Panc1 (cell line): ENCODE data around the gene FGF11. TPM values are rescaled to one million over a fixed set of nuclear protein-coding genes. Genes with fewer than 3 reads are reported as not detected.
A peak's percentile ranks its signal among the peaks of the same experiment; 100 is the strongest.

Source experiments
- ATAC-seq: fragments of 200-7000 bp; cut with Tn5 transposase; 2 replicates; pipeline ENCODE4 v1.9.1; 2020; ENCODE audit warnings: mild to moderate bottlenecking, moderate library complexity
- BruUV-seq: library from RNA; stranded (reverse); fragments of 400-500 nt; replicated peaks from 2 replicates; lab custom pipeline; 2021; lab: Mats Ljungman, UMichigan
- CTCF ChIA-PET: fragments of 300-600 bp; sonication (Branson Sonifier 250); formaldehyde crosslinking; loops from one replicate; lab custom pipeline; 2022; ENCODE audit warnings: antibody characterized with exemption; lab: Charles Lee
- POLR2A ChIA-PET: fragments of 300-600 bp; sonication (Branson Sonifier 250); formaldehyde crosslinking; loops from one replicate; lab custom pipeline; 2022; ENCODE audit warnings: antibody characterized with exemption; lab: Charles Lee
- DNase-seq: peaks from one replicate; pipeline ENCODE4 v3.0.0-alpha.2; 2010; ENCODE audit warnings: low read depth, low spot score
- H3K27ac ChIP-seq: 2 replicates; pipeline ENCODE4 v1.5.1; 2011; ENCODE audit warnings: mild to moderate bottlenecking, low read length, inconsistent platforms
- H3K27me3 ChIP-seq: fragments of 200-500 bp; sonication (Bioruptor generic); 2 replicates; pipeline ENCODE4 v1.6.0; 2014; ENCODE audit warnings: low read length, inconsistent platforms; ENCODE audit not compliant: control insufficient read depth, insufficient read depth
- H3K36me3 ChIP-seq: fragments of 200-500 bp; sonication (Bioruptor generic); 2 replicates; pipeline ENCODE4 v1.5.1; 2014; ENCODE audit warnings: inconsistent platforms, mild to moderate bottlenecking, low read length, moderate library complexity; ENCODE audit not compliant: control insufficient read depth, insufficient read depth
- H3K4me1 ChIP-seq: 2 replicates; pipeline ENCODE4 v1.5.1; 2011; ENCODE audit warnings: inconsistent platforms, mild to moderate bottlenecking, low read length, moderate library complexity; ENCODE audit not compliant: control insufficient read depth, insufficient read depth
- H3K4me3 ChIP-seq, 2 experiments: 2 replicates each; pipeline ENCODE4 v1.5.1; 2011 to 2012; ENCODE audit warnings: low read depth in 2 of 2, low read length in 2 of 2, mild to moderate bottlenecking in 2 of 2, inconsistent platforms in 1 of 2, moderate library complexity in 1 of 2
- H3K9me3 ChIP-seq: fragments of 200-500 bp; sonication (Bioruptor generic); 2 replicates; pipeline ENCODE4 v1.5.1; 2014; ENCODE audit warnings: low read depth, mild to moderate bottlenecking, inconsistent platforms, low read length, moderate library complexity; ENCODE audit not compliant: control insufficient read depth, insufficient read depth
- POLR2AphosphoS5 ChIP-seq: IDR thresholded peaks from 2 replicates; pipeline ENCODE4 v1.6.1; 2012; ENCODE audit warnings: mild to moderate bottlenecking, low read depth, low read length, moderate library complexity
- REST ChIP-seq, 2 experiments: IDR thresholded peaks; 2 replicates each; pipeline ENCODE4 v1.6.1; 2011 to 2012; ENCODE audit warnings: low read depth in 2 of 2, control low read depth in 1 of 2, low read length in 1 of 2, mild to moderate bottlenecking in 1 of 2, moderate library complexity in 1 of 2; ENCODE audit not compliant: insufficient read depth in 1 of 2
- SIN3A ChIP-seq: IDR thresholded peaks from 2 replicates; pipeline ENCODE4 v1.6.1; 2012; ENCODE audit warnings: low read depth, mild to moderate bottlenecking, low read length, moderate library complexity, borderline replicate concordance; ENCODE audit not compliant: insufficient read depth
- TCF7L2 ChIP-seq: IDR thresholded peaks from 2 replicates; pipeline ENCODE4 v1.6.1; 2011; ENCODE audit warnings: mild to moderate bottlenecking, low read depth, low read length, inconsistent platforms
- in situ Hi-C: cut with HindIII; loops from 2 replicates; pipeline ENCODE4 v1.10.0; 2016; ENCODE audit warnings: low sequenced_read_pairs, low pct_unique_long_range_greater_than_20kb
- intact Hi-C: fragments of 100-400 bp; cut with micrococcal nuclease; formaldehyde crosslinking; loops from one replicate; pipeline ENCODE4 v1.10.0; 2022; ENCODE audit not compliant: unreplicated experiment
- total RNA-seq: library from RNA; stranded (reverse); gene quantifications from one replicate; pipeline ENCODE4 v1.2.1, GENCODE V29; 2021; ENCODE audit not compliant: unreplicated experiment
- TF ChIP-seq, protein P1 (sequence below): fragments of 450-650 bp; IDR thresholded peaks from 2 replicates; pipeline ENCODE4 v1.5.1; 2017; ENCODE audit warnings: mild to moderate bottlenecking

Gene FGF11
- total RNA-seq, 1 experiment from 2014 or later = 4.4 TPM

DNA sequence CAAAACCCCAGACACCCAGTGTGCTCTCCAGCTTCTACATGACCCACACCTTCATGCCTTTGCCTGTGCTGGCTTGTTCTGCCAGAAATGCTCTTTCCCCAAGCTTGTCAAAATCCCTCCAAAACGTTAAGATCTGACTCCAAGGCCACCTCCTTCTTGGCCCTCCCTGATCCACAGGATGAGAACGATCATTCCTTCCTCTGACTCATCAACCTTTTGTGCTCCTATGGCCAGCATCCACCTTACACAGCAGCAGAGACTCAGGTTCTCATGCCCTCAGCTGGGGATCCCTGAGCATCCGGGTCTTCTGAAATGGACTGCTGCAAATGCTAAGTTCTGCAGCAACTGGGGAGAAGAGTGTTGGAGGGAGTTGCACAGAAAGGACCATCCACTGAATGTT lies 37.2 kb downstream of the FGF11 start:
- no peak for DNase-seq
- BruUV-seq = no TSS peak

DNA sequence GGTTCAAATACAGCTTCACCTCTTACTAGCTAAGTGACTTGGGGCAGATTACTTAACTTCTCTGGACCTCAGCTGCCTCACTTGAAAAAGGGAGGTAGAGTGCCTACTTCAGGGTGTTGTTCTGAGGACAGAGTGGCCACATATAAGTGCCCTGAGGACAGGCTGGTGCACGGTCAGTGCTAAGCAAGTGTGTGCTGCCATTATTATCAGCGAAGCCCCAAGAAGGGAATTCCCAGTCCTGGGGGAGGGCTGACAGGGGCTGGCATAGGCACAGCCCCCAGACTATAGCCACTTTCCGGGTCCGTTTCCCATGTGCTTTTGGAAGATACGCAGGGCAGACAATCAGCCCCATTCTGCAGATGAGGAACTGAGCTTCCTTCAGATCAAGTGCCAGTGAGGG lies 37.6 kb downstream of the FGF11 start:
- ATAC-seq = no peak
- in situ Hi-C loops (no loop called here), intact Hi-C loops (no loop called here)
- DNase-seq = no peak
- no peaks in the 10 kb centered on the region for H3K9me3 ChIP-seq
- no TSS peak for BruUV-seq
- H3K27ac ChIP-seq = peak overlapping the region; percentile 54; the same call in 1 of the 2 replicates
- peaks cover 26% of the 10 kb centered on the region for H3K4me1 ChIP-seq
- ChIA-PET POLR2A (no interaction called here), CTCF (no interaction called here)
- no peak for TF ChIP-seq TCF7L2
- no peak for TF ChIP-seq REST (IDR thresholded peaks at IDR 0.05; ENCODE audit: insufficient read depth in 1 of 2, low read depth in 2 of 2, low read length in 1 of 2)
- TF ChIP-seq SIN3A = no peak
- TF ChIP-seq POLR2AphosphoS5 = no peak
- TF ChIP-seq, protein P1, sequence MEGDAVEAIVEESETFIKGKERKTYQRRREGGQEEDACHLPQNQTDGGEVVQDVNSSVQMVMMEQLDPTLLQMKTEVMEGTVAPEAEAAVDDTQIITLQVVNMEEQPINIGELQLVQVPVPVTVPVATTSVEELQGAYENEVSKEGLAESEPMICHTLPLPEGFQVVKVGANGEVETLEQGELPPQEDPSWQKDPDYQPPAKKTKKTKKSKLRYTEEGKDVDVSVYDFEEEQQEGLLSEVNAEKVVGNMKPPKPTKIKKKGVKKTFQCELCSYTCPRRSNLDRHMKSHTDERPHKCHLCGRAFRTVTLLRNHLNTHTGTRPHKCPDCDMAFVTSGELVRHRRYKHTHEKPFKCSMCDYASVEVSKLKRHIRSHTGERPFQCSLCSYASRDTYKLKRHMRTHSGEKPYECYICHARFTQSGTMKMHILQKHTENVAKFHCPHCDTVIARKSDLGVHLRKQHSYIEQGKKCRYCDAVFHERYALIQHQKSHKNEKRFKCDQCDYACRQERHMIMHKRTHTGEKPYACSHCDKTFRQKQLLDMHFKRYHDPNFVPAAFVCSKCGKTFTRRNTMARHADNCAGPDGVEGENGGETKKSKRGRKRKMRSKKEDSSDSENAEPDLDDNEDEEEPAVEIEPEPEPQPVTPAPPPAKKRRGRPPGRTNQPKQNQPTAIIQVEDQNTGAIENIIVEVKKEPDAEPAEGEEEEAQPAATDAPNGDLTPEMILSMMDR = no peak
- H3K36me3 ChIP-seq = no peaks in the 10 kb centered on the region
- no peak overlapping the region for H3K4me3 ChIP-seq
- H3K27me3 ChIP-seq = no peaks in the 10 kb centered on the region

More for the DNA sequence above, 37.2 kb downstream of the FGF11 start:
- ChIA-PET POLR2A (interaction anchor here (0.6 kb wide), 1 partner anchor 81 kb away, joined by 3 read pairs; no protein-coding TSS in a partner anchor), CTCF (no interaction called here)
- H3K4me3 ChIP-seq = no peak overlapping the region
- H3K36me3 ChIP-seq = no peaks in the 10 kb centered on the region
- no peak for ATAC-seq
- peak overlapping the region; percentile 54 for H3K27ac ChIP-seq
- H3K27me3 ChIP-seq = no peaks in the 10 kb centered on the region
- in situ Hi-C loops = no loop called here
- no peaks in the 10 kb centered on the region for H3K9me3 ChIP-seq
- intact Hi-C loops = no loop called here
- H3K4me1 ChIP-seq = peaks cover 31% of the 10 kb centered on the region
- TF ChIP-seq SIN3A (no peak), REST (IDR thresholded peaks at IDR 0.05; ENCODE audit: insufficient read depth in 1 of 2, low read depth in 2 of 2, low read length in 1 of 2) (no peak), POLR2AphosphoS5 (no peak), TCF7L2 (no peak)
- TF ChIP-seq, protein P1 = no peak
